Ectodermal cell (in vitro differentiated cells): ENCODE data around the gene LRRC66.

Experiments used
- H3K27ac ChIP-seq: 2 replicates; pipeline ENCODE4 v1.7.0; 2013; ENCODE audit warnings: mild to moderate bottlenecking, low read depth, low read length; ENCODE audit not compliant: insufficient read depth, poor library complexity, severe bottlenecking
- H3K27me3 ChIP-seq: 2 replicates; pipeline ENCODE4 v1.7.0; 2013; ENCODE audit warnings: mild to moderate bottlenecking, low read length; ENCODE audit not compliant: insufficient read depth, control insufficient read depth, poor library complexity, severe bottlenecking
- H3K36me3 ChIP-seq: one replicate; pipeline ENCODE4 v1.7.0; 2013; ENCODE audit warnings: low read length; ENCODE audit not compliant: control insufficient read depth, insufficient read depth
- H3K4me1 ChIP-seq: one replicate; pipeline ENCODE4 v1.7.0; 2013; ENCODE audit warnings: low read length; ENCODE audit not compliant: control insufficient read depth, insufficient read depth
- H3K4me3 ChIP-seq: 2 replicates; pipeline ENCODE4 v1.7.0; 2013; ENCODE audit warnings: low read depth, low read length, control low read depth; ENCODE audit not compliant: insufficient read depth
- H3K9me3 ChIP-seq: 2 replicates; pipeline ENCODE4 v1.7.0; 2013; ENCODE audit warnings: mild to moderate bottlenecking, low read length, moderate library complexity; ENCODE audit not compliant: control insufficient read depth
- WGBS, 2 experiments: methylation state at CpG; one replicate each; pipeline ENCODE4 v1.1.7; 2013; ENCODE audit warnings: missing lambda C conversion rate in 2 of 2; 5-methylcytosine and 5-hydroxymethylcytosine counted together

LRRC66 gene

GRCh38 chr4:52014903-52015302, 5.3 kb downstream of the LRRC66 start:
- Histone ChIP-seq H3K27ac (peak overlapping the region; percentile 47), H3K9me3 (no peaks in the 10 kb centered on the region), H3K27me3 (no peaks in the 10 kb centered on the region), H3K36me3 (no peaks in the 10 kb centered on the region), H3K4me3 (no peak overlapping the region), H3K4me1 (peaks cover 5% of the 10 kb centered on the region)
- 38 to 41% methylated on average over 1 of the region's 1 CpG for WGBS, 2 experiments

- 84 to 93% methylated on average over 1 of the region's 1 CpG for WGBS, 2 experiments
Measured at GRCh38 chr4:52012651-52013050, 7.5 kb downstream of the LRRC66 start.

GRCh38 chr4:52010986-52011385, 9.2 kb downstream of the LRRC66 start:
- Histone ChIP-seq H3K9me3 (no peaks in the 10 kb centered on the region), H3K4me3 (no peak overlapping the region), H3K27ac (no peak overlapping the region), H3K36me3 (no peaks in the 10 kb centered on the region), H3K4me1 (peaks cover 5% of the 10 kb centered on the region), H3K27me3 (no peaks in the 10 kb centered on the region)
- 100% methylated on average over 1 of the region's 2 CpGs; no CpG with 5 or more reads in 1 of the 2 experiments for whole genome bisulfite sequencing, 2 experiments

More at GRCh38 chr4:52012651-52013050, 7.5 kb downstream of the LRRC66 start:
- H3K27me3 ChIP-seq, result no peaks in the 10 kb centered on the region
- H3K36me3 ChIP-seq, result no peaks in the 10 kb centered on the region
- H3K4me1 ChIP-seq, result peaks cover 5% of the 10 kb centered on the region
- H3K9me3 ChIP-seq, result no peaks in the 10 kb centered on the region
- no peak overlapping the region for H3K4me3 ChIP-seq
- H3K27ac ChIP-seq, result no peak overlapping the region

- no peaks in the 10 kb centered on the region for H3K9me3 ChIP-seq
Measured at GRCh38 chr4:52006887-52007286, 13.3 kb downstream of the LRRC66 start.

GRCh38 chr4:52005604-52006273, 14.4 kb downstream of the LRRC66 start:
- Histone ChIP-seq H3K27ac (no peak overlapping the region), H3K9me3 (no peaks in the 10 kb centered on the region), H3K36me3 (no peaks in the 10 kb centered on the region), H3K4me3 (no peak overlapping the region), H3K27me3 (no peaks in the 10 kb centered on the region), H3K4me1 (no peaks in the 10 kb centered on the region)
- WGBS, 2 experiments, result 100% methylated on average over 1 of the region's 2 CpGs; no CpG with 5 or more reads in 1 of the 2 experiments

More at GRCh38 chr4:52006887-52007286, 13.3 kb downstream of the LRRC66 start:
- Histone ChIP-seq H3K36me3 (no peaks in the 10 kb centered on the region), H3K4me1 (no peaks in the 10 kb centered on the region), H3K27me3 (no peaks in the 10 kb centered on the region), H3K4me3 (no peak overlapping the region), H3K27ac (no peak overlapping the region)
- WGBS, 2 experiments, result 94 to 98% methylated on average over 4 of the region's 4 CpGs

- Histone ChIP-seq H3K9me3 (no peaks in the 10 kb centered on the region), H3K4me1 (no peaks in the 10 kb centered on the region), H3K27me3 (no peaks in the 10 kb centered on the region), H3K4me3 (no peak overlapping the region), H3K36me3 (no peaks in the 10 kb centered on the region), H3K27ac (no peak overlapping the region)
Measured at GRCh38 chr4:52004414-52004813, 15.7 kb downstream of the LRRC66 start.

- WGBS, 2 experiments, result 93 to 96% methylated on average over 2 of the region's 2 CpGs
- Histone ChIP-seq H3K36me3 (no peaks in the 10 kb centered on the region), H3K9me3 (no peaks in the 10 kb centered on the region), H3K4me3 (no peak overlapping the region), H3K27me3 (no peaks in the 10 kb centered on the region), H3K4me1 (peaks cover 3% of the 10 kb centered on the region), H3K27ac (no peak overlapping the region)
Measured at GRCh38 chr4:52001616-52002015, 18.5 kb downstream of the LRRC66 start.

- H3K4me3 ChIP-seq, result no peak overlapping the region
- no peaks in the 10 kb centered on the region for H3K9me3 ChIP-seq
- H3K4me1 ChIP-seq, result peaks cover 3% of the 10 kb centered on the region
- H3K27ac ChIP-seq, result no peak overlapping the region
- no peaks in the 10 kb centered on the region for H3K27me3 ChIP-seq
- WGBS, 2 experiments, result 94% methylated on average over 4 of the region's 5 CpGs
- peaks cover 4% of the 10 kb centered on the region for H3K36me3 ChIP-seq
Measured at GRCh38 chr4:51999250-51999649, 20.9 kb downstream of the LRRC66 start.

GRCh38 chr4:51998837-51999236, 21.3 kb downstream of the LRRC66 start:
- H3K4me3 ChIP-seq, result no peak overlapping the region
- peaks cover 4% of the 10 kb centered on the region for H3K36me3 ChIP-seq
- no peaks in the 10 kb centered on the region for H3K27me3 ChIP-seq
- H3K27ac ChIP-seq, result no peak overlapping the region
- H3K4me1 ChIP-seq, result peaks cover 3% of the 10 kb centered on the region
- no peaks in the 10 kb centered on the region for H3K9me3 ChIP-seq

GRCh38 chr4:51997647-51998046, 22.5 kb downstream of the LRRC66 start:
- Histone ChIP-seq H3K9me3 (no peaks in the 10 kb centered on the region), H3K36me3 (peaks cover 4% of the 10 kb centered on the region), H3K27me3 (no peaks in the 10 kb centered on the region), H3K27ac (no peak overlapping the region), H3K4me3 (no peak overlapping the region), H3K4me1 (peaks cover 3% of the 10 kb centered on the region)
